KG1 (cell line): ENCODE results near the gene ATF5.

Experiments
- DNase-seq: peaks from one replicate; lab custom pipeline; 2025; lab: John Stamatoyannopoulos, UW

ATF5 gene

GRCh38 chr19:49894879-49895565 lies 34.0 kb upstream of the ATF5 start:
- DNase-seq: no peak

- DNase-seq: no peak
Measured at GRCh38 chr19:49895566-49896297, 33.3 kb upstream of the ATF5 start.

GRCh38 chr19:49896863-49897621 lies 32.0 kb upstream of the ATF5 start, which contains the start of gene IL4I1:
IL4I1 (minus strand) TSS chr19:49896887; CDS start chr19:49896160, 727 bp downstream.
- DNase-seq: peak; percentile 35

- no peak for DNase-seq
Measured at GRCh38 chr19:49904136-49904535, 24.9 kb upstream of the ATF5 start.

- no peak for DNase-seq
Measured at GRCh38 chr19:49906879-49907564, 22.0 kb upstream of the ATF5 start.

GRCh38 chr19:49907745-49908446 lies 21.1 kb upstream of the ATF5 start:
- no peak for DNase-seq

- no peak for DNase-seq
Measured at GRCh38 chr19:49908480-49909420, 20.3 kb upstream of the ATF5 start.

GRCh38 chr19:49910179-49910578 lies 18.8 kb upstream of the ATF5 start:
- DNase-seq: no peak

- no peak for DNase-seq
Measured at GRCh38 chr19:49911381-49912145, 17.4 kb upstream of the ATF5 start.

- DNase-seq: no peak
Measured at GRCh38 chr19:49912965-49913685, 15.9 kb upstream of the ATF5 start.

GRCh38 chr19:49913720-49914119 lies 15.3 kb upstream of the ATF5 start:
- no peak for DNase-seq

- no peak for DNase-seq
Measured at GRCh38 chr19:49915271-49915670, 13.7 kb upstream of the ATF5 start.

- DNase-seq: no peak
Measured at GRCh38 chr19:49916839-49917733, 11.9 kb upstream of the ATF5 start.

GRCh38 chr19:49918089-49918488 lies 10.9 kb upstream of the ATF5 start:
- no peak for DNase-seq

GRCh38 chr19:49920624-49921363 lies 8.2 kb upstream of the ATF5 start:
- no peak for DNase-seq

- DNase-seq: no peak
Measured at GRCh38 chr19:49921871-49922795, 6.9 kb upstream of the ATF5 start.
